Skeletal muscle tissue (tissue), 4 donors: ENCODE results near the gene NLK. TPM values are rescaled to one million over a fixed set of nuclear protein-coding genes. Genes with fewer than 3 reads are reported as not detected.

ENCODE experiments used
- H3K27ac ChIP-seq: one replicate; pipeline ENCODE4 v1.7.0; 2013; ENCODE audit warnings: mild to moderate bottlenecking, low read depth, low read length, inconsistent platforms
- H3K27me3 ChIP-seq, 3 donors: one replicate each; pipeline ENCODE4 v1.7.0; 2013; ENCODE audit warnings: low read length in 3 of 3; ENCODE audit not compliant: control insufficient read depth in 3 of 3, insufficient read depth in 3 of 3
- H3K36me3 ChIP-seq, 3 donors: one replicate each; pipeline ENCODE4 v1.7.0; 2013; ENCODE audit warnings: low read length in 3 of 3; ENCODE audit not compliant: control insufficient read depth in 3 of 3, insufficient read depth in 3 of 3
- H3K4me1 ChIP-seq, 3 donors: one replicate each; pipeline ENCODE4 v1.7.0; 2013; ENCODE audit warnings: low read length in 3 of 3, mild to moderate bottlenecking in 3 of 3; ENCODE audit not compliant: control insufficient read depth in 3 of 3, insufficient read depth in 3 of 3
- H3K4me3 ChIP-seq, 3 donors: one replicate each; pipeline ENCODE4 v1.7.0; 2013; ENCODE audit warnings: low read length in 3 of 3
- H3K9ac ChIP-seq, 3 donors: one replicate each; pipeline ENCODE4 v1.7.0; 2013; ENCODE audit warnings: low read length in 3 of 3, mild to moderate bottlenecking in 3 of 3, moderate library complexity in 2 of 3, low read depth in 1 of 3
- H3K9me3 ChIP-seq, 3 donors: one replicate each; pipeline ENCODE4 v1.7.0; 2013; ENCODE audit warnings: low read length in 3 of 3; ENCODE audit not compliant: control insufficient read depth in 3 of 3
- total RNA-seq: library from RNA; depleted of rRNA; stranded (reverse); fragments of >200 nt; gene quantifications from one replicate; pipeline ENCODE4 v1.2.3, GENCODE V29; 2014
- donor health status: Osteomylitis.

NLK gene
- total RNA-seq, 1 donor from 2014 or later = 14.6 TPM

- Histone ChIP-seq H3K27me3 (no peaks in the 10 kb centered on the region), H3K4me1 (no peaks in the 10 kb centered on the region), H3K9me3 (no peaks in the 10 kb centered on the region), H3K27ac (no peak overlapping the region), H3K9ac (no peak overlapping the region), H3K4me3 (no peak overlapping the region), H3K36me3 (peaks cover 8 to 16% (median 13%) of the 10 kb centered on the region in 3 donors)
Measured at GRCh38 chr17:28189667-28190066, 147.2 kb downstream of the NLK start.

GRCh38 chr17:28191018-28191417, 148.5 kb downstream of the NLK start:
- Histone ChIP-seq H3K36me3 (peaks cover 10 to 18% (median 13%) of the 10 kb centered on the region in 3 donors), H3K27me3 (no peaks in the 10 kb centered on the region), H3K4me1 (no peaks in the 10 kb centered on the region), H3K9ac (no peak overlapping the region), H3K27ac (no peak overlapping the region), H3K9me3 (no peaks in the 10 kb centered on the region), H3K4me3 (no peak overlapping the region)

- H3K27ac ChIP-seq = no peak overlapping the region
- H3K9ac ChIP-seq = no peak overlapping the region
- H3K4me1 ChIP-seq = no peaks in the 10 kb centered on the region
- H3K4me3 ChIP-seq = no peak overlapping the region
- peaks cover 7 to 14% (median 10%) of the 10 kb centered on the region in 3 donors for H3K36me3 ChIP-seq
- H3K9me3 ChIP-seq = no peaks in the 10 kb centered on the region
- H3K27me3 ChIP-seq = no peaks in the 10 kb centered on the region
Measured at GRCh38 chr17:28193241-28193640, 150.8 kb downstream of the NLK start.

DNA sequence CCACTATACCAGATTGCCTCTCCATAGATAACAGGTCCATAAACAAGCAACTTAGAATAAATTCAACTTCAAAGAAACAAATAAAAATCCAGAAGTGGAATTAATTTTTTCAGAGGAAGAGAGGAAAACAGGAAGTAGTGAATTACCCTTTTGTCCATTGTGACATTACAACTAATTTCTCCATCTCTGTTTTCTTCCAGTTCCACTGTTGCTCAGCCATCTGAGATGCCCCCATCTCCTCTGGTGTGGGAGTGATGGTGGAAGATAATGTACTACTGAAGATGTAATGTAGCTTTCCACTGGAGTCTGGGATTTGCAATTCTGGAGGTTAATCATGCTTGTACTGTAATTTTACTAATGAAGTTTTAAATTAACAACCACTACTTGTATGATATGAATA, 151.9 kb downstream of the NLK start:
- H3K27me3 ChIP-seq = no peaks in the 10 kb centered on the region
- peaks cover 7 to 14% (median 10%) of the 10 kb centered on the region in 3 donors for H3K36me3 ChIP-seq
- H3K4me3 ChIP-seq = no peak overlapping the region
- H3K9me3 ChIP-seq = no peaks in the 10 kb centered on the region
- H3K4me1 ChIP-seq = no peaks in the 10 kb centered on the region
- H3K27ac ChIP-seq = no peak overlapping the region
- no peak overlapping the region for H3K9ac ChIP-seq

DNA sequence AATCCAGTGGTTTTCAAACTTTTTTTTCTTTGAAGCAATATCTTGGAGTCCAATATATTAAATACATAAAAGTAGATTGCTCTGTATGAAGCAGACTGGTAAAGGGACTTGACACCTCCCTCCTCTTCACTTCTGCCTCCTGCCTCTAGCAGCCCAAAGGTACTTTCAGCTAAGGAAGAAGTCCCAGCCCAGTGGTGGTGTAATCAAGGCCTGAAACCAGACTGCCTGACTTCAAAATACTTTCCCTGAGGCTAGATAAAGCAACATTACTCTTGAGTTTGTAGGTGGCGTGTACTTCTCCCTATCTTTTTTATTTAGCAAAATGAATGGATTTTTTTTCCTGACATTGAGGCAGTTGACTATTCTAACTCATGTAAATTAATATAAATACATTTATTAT, 154.2 kb downstream of the NLK start:
- peaks cover 7 to 13% (median 10%) of the 10 kb centered on the region in 3 donors for H3K36me3 ChIP-seq
- H3K4me1 ChIP-seq = no peaks in the 10 kb centered on the region
- no peak overlapping the region for H3K4me3 ChIP-seq
- no peaks in the 10 kb centered on the region for H3K27me3 ChIP-seq
- no peak overlapping the region for H3K9ac ChIP-seq
- no peak overlapping the region for H3K27ac ChIP-seq
- no peaks in the 10 kb centered on the region for H3K9me3 ChIP-seq

GRCh38 chr17:28199115-28199514, 156.6 kb downstream of the NLK start:
- Histone ChIP-seq H3K9ac (no peak overlapping the region), H3K27me3 (no peaks in the 10 kb centered on the region), H3K27ac (no peak overlapping the region), H3K36me3 (peaks cover 3 to 7% (median 6%) of the 10 kb centered on the region in 3 donors), H3K4me3 (no peak overlapping the region), H3K4me1 (no peaks in the 10 kb centered on the region), H3K9me3 (no peaks in the 10 kb centered on the region)

- H3K4me1 ChIP-seq = no peaks in the 10 kb centered on the region
- H3K9ac ChIP-seq = no peak overlapping the region
- no peaks in the 10 kb centered on the region for H3K27me3 ChIP-seq
- H3K27ac ChIP-seq = no peak overlapping the region
- H3K4me3 ChIP-seq = no peak overlapping the region
- H3K36me3 ChIP-seq = peaks cover 3 to 7% (median 3%) of the 10 kb centered on the region in 3 donors
- H3K9me3 ChIP-seq = no peaks in the 10 kb centered on the region
Measured at GRCh38 chr17:28199728-28200127, 157.3 kb downstream of the NLK start.

GRCh38 chr17:28201315-28201714, 158.8 kb downstream of the NLK start:
- Histone ChIP-seq H3K4me3 (no peak overlapping the region), H3K9me3 (no peaks in the 10 kb centered on the region), H3K36me3 (peaks cover 0 to 2% (median 0%) of the 10 kb centered on the region in 3 donors), H3K27me3 (no peaks in the 10 kb centered on the region), H3K9ac (no peak overlapping the region), H3K27ac (no peak overlapping the region), H3K4me1 (no peaks in the 10 kb centered on the region)

- Histone ChIP-seq H3K36me3 (no peaks in the 10 kb centered on the region), H3K4me3 (no peak overlapping the region)
Measured at GRCh38 chr17:28204244-28204643, 161.8 kb downstream of the NLK start.

DNA sequence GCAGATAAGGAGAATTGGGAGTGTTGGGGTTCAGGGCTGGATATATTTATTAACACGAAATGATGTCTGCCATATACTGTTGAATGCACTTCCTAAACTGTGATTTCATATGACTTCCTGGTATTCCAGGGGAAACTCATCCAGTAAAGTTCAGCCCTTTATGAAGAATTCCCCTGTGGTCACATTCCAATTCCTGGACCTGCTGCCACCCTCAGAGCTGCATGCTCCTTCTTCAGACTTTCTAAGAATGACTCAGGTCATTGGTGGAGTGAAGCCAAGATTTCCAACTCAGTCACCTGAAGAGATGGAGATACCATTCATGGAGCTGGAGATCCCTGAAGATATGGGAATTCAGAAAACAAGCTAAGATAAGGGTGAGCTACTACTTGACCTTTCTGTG, 162.3 kb downstream of the NLK start:
- Histone ChIP-seq H3K9ac (no peak overlapping the region), H3K9me3 (no peaks in the 10 kb centered on the region), H3K27ac (no peak overlapping the region), H3K36me3 (no peaks in the 10 kb centered on the region), H3K4me3 (no peak overlapping the region), H3K4me1 (no peaks in the 10 kb centered on the region), H3K27me3 (no peaks in the 10 kb centered on the region)

More at GRCh38 chr17:28204244-28204643, 161.8 kb downstream of the NLK start:
- Histone ChIP-seq H3K27me3 (no peaks in the 10 kb centered on the region), H3K9ac (no peak overlapping the region), H3K27ac (no peak overlapping the region), H3K4me1 (no peaks in the 10 kb centered on the region), H3K9me3 (no peaks in the 10 kb centered on the region)

DNA sequence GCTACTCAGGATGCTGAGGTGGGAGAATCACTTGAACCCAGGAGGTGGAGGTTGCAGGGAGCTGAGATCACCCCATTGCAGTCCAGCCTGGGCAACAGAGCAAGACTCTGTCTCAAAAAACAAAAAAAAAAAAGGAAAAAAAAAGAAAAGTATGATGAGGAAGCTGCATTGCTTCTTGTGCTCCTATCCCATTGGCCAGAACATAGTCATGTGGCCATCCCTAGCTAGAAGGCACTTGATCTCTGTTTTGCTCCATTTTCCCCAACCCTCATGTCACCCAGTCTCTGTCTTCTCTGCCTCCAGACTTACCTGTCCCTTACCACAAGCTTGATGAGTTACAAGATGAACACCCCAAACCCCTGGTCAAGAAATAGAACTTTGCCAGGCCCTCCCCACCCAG, 163.8 kb downstream of the NLK start:
- H3K27me3 ChIP-seq = no peaks in the 10 kb centered on the region
- no peak overlapping the region for H3K4me3 ChIP-seq
- no peaks in the 10 kb centered on the region for H3K9me3 ChIP-seq
- no peaks in the 10 kb centered on the region for H3K36me3 ChIP-seq
- H3K27ac ChIP-seq = no peak overlapping the region
- H3K4me1 ChIP-seq = no peaks in the 10 kb centered on the region
- H3K9ac ChIP-seq = no peak overlapping the region
